Stimulated activated CD8-positive, alpha-beta memory T cell treated with anti-CD3 and anti-CD28 coated beads, Interleukin-15, amount 100 ng/mL, for 48 hours (primary cell): ENCODE measurements around the gene S100A2.
A peak's percentile ranks its signal among the peaks of the same experiment; 100 is the strongest.
"Not testable (repeated sequence)": the region's sequence is repeated elsewhere in the genome, so short reads cannot be mapped to it uniquely, and the experiment has no call there.

Experiments
- DNase-seq, 2 donors: peaks; one replicate each; pipeline ENCODE4 v3.0.0-alpha.2; 2020; ENCODE audit warnings: low read depth in 2 of 2

The S100A2 gene

GRCh38 chr1:153532769-153533599 lies 32.7 kb downstream of the S100A2 start:
- DNase-seq: peak in 1 of 2 donors; percentile 60

DNA sequence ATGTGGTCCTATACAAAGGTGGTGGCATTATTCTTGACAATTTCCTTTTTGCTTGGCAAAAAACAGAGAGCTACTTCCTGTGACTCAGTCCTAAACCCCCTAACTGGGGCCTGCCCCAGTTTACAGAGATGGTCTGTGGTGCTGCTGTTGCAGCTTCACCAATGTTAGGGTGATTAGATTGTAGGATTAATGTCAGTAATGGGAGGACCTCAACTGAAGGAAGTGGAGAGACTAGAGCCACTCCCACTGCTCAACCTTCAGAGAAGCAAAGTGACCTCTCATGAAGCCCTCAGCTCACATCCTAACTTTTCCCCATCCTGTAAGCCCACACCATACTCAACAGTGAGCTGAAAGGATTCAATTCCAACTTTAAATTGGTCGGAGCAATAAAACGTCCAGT lies 33.5 kb downstream of the S100A2 start:
- no peak for DNase-seq

DNA sequence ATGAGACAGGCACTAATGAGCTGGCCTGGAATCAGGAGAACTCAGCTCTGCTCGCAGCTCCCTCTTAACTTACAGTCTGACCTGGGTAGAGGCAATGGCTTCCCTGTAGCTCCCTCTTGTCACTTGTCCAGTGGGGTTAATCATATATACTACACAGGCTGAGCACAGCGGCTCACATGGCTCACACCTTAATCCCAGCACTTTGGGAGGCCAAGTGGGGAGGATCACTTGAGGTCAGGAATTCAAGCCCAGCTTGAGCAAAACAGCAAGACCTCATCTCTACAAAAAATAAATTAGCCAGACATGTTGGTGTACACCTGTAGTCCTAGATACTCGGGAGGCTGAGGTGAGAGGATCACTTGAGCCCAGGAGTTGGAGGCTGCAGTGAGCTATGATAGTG lies 34.0 kb downstream of the S100A2 start:
- no peak for DNase-seq

DNA sequence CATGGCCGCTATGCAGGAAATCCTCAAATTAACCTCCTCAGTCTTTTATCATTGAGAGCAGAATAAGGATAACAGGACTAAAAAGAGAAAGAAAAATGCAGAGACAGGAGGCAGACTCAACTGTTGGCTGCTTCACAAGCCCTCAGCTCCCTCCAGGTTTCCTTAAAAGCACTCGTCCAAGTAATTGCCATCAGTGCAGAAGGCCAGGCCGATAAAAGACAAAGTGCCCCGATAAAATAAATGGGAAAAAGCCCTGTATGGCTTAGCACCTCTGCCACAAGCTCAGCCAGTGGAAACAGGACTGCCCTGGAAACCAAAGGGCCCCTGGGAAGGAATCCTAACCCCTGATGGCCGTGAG lies 38.0 kb downstream of the S100A2 start:
- no peak for DNase-seq

DNA sequence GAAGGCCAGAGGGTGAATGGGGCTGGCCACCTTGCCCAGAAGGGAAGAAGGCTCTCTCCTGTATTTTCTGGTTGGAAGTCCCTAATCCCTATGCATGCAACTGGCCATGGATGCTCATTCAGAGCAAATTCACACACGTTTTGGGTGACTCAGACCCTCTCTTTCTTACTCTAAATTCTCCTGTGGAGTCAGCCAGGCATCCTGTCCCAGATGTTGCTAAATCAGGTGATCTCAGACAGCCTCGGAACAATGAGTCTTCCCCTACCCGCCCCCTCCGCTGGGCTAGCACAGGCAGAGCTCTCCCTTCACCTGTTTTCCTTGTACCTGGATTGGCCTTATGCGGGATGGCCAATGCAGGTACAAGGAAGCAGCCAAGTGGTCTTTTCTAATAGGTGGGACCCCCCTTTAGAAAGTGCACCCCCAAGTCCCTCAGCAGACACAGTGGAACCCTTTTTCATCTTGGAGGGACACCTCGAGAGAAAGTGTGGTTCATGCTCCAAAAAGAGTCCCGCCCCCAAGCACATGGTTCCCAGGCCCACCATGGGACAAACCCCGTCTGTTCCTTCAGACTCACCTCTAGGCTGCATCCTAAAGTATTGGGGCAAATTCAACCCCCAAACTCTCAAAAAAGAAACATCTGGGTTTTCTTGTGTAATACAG lies 38.5 kb downstream of the S100A2 start:
- DNase-seq: no peak

- DNase-seq: no peak
Observed at GRCh38 chr1:153526132-153526543, 39.5 kb downstream of the S100A2 start.

- no peak for DNase-seq
Observed at GRCh38 chr1:153525088-153525728, 40.4 kb downstream of the S100A2 start.

DNA sequence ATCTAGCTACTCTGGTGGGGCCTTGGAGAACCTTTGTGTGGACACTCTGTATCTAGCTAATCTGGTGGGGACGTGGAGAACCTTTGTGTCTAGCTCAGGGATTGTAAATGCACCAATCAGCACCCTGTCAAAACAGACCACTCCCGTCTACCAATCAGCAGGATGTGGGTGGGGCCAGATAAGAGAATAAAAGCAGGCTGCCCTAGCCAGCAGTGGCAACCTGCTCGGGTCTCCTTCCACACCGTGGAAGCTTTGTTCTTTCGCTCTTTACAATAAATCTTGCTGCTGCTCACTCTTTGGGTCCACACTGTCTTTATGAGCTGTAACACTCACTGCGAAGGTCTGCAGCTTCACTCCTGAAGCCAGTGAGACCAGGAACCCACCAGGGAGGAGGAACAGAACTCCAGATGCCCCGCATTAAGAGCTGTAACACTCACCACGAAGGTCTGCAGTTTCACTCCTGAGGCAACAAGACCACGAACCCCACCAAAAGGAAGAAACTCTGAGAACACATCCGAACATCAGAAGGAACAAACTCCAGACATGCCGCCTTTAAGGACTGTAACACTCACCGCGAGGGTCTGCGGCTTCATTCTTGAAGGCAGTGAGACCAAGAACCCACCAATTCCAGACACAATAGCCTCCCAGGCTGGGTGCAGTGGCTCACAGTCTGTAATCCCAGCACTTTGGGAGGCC lies 43.1 kb downstream of the S100A2 start:
- not testable (repeated sequence) for DNase-seq

GRCh38 chr1:153521808-153522207 lies 43.8 kb downstream of the S100A2 start:
- DNase-seq: not testable (repeated sequence)

- no peak for DNase-seq
Observed at GRCh38 chr1:153520818-153521476, 44.7 kb downstream of the S100A2 start.

DNA sequence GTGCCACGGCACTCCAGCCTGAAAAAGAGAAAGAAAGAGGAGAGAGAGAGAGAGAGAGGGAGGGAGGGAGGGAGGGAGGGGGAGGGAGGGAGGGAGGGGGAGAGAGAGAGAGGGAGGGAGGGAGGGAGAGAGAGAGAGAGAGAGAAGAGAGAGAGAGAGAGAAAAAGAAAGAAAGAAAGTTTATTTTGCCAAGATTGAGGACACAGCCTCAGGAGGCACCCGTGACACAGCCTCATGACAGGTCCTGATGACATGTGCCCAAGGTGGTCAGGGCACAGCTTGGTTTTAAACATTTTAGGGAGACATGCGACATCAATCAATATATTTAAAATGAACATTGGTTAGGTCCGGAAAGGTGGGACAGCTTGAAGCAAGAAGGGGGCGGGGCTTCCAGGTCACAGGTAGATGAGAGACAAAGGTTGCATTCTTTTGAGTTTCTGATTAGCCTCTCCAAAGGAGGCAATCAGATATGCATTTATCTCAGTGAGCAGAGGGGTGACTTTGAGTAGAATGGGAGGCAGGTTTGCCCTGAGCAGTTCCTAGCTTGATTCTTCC lies 45.4 kb downstream of the S100A2 start:
- not testable (repeated sequence) for DNase-seq

- no peak for DNase-seq
Observed at GRCh38 chr1:153519242-153519641, 46.4 kb downstream of the S100A2 start.

DNA sequence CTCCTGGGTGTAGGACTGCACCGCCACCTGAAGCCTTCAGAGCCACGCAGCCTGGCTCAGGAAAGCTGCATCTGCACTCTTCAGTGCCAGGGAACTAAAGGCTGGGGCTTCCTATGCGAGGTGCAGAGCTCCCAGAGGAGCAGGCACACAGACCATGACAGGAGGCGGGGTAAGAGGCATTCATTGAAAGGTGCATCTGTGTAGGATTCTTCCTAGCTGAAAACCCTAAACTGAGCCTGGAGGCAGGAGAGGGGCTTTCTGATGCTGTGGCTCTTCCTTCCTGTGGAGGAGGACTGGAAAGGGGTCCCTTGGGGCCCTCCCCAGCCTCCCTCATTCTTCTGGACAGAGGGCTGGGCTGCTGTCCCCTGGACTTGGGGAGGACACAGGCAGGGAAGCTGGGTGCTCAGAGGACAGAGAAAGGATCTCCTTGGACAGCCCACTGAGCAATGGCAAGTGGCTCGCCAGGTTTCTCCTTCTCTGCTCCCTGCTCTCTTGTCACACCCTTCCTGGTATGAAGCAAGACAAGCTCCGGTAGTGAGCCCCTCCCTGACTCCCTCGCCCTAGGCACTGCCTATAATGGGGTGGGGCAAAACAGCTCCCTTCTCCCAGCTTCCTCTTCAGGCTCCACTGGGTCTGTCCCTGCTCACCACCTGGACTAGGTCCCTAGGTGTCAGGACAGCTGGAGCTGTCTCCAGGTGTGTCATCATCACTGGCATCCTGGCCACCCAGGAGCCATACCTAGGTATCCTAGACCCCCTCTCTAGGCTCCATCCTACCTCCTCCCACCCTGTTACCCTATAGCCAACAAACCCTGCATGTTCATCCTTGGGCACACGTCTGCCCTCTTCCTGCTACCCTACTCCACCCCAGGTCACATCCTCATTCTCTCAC lies 49.9 kb downstream of the S100A2 start:
- DNase-seq: no peak

- no peak for DNase-seq
Observed at GRCh38 chr1:153513666-153514065, 52.0 kb downstream of the S100A2 start.

GRCh38 chr1:153513023-153513422 lies 52.6 kb downstream of the S100A2 start:
- DNase-seq: no peak
